GM21529 (cell line): ENCODE data around the gene RAET1E.
"Not testable (repeated sequence)": the region's sequence is repeated elsewhere in the genome, so short reads cannot be mapped to it uniquely, and the experiment has no call there.

Experiments
- ATAC-seq: cut with Tn5 transposase; IDR thresholded peaks from one replicate; pipeline ENCODE4 v1.9.1; 2021; ENCODE audit not compliant: unreplicated experiment

The RAET1E gene

GRCh38 chr6:149891864-149892263, 6.0 kb downstream of the RAET1E start:
- ATAC-seq: not testable (repeated sequence)

DNA sequence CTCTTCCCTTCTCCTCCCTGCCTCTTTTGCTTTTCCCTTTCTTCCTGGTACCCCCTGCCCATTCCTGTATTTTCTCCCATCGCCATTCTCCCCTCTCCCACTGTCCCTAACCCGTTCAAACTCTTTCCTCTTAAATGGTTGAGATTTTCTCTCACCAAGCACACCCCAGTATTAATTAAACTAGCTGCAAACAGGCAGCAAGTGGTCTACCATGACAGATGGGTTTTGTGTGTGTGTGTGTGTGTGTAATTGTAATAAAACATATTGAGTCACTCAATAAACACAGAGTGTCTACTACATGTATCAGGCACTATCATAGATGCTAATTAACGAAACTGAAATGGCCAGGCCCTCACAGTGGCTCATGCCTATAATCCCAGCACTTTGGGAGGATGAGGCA, 6.7 kb downstream of the RAET1E start:
- ATAC-seq: no peak

- no peak for ATAC-seq
Measured at GRCh38 chr6:149890629-149891045, 7.3 kb downstream of the RAET1E start.

- no peak for ATAC-seq
Measured at GRCh38 chr6:149889326-149889725, 8.6 kb downstream of the RAET1E start.

DNA sequence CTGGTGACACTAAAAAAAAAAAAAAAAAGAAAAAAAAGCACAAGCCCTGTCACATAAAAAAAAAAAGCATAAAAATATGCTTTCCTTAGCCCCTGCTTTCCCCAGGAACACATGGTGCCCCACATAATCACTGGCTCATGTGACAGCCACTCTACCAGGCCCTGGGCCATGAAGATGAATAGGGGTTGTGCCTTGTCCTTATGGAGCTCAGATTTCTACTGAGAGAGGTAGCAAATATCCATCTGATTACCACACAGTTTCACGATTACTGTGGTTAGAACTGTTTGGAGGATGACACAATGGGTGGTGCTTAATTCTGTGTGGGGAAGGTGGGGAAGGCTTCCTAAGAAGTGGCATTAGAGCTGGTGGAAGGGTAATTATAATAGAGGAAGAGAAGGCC, 9.3 kb downstream of the RAET1E start:
- no peak for ATAC-seq

DNA sequence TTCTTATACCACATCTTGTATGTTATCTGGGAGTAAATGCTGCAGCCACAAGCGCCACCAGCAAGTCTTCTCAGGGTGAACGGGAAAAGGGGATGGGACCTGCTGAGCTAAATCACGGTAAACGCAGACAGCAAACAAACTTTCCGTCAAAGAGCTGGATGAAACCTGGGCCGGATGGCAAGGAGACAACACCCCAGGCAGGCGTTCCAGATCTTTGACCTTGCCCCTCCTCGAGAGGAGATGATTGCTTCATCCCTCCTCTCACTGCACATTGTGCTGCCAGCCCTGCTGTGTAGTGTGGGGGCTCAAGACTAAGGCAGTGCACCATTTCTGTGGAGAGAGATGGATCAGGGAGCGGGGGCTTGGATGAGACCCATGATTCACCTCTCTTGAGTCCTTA, 9.8 kb downstream of the RAET1E start:
- no peak for ATAC-seq

GRCh38 chr6:149887343-149887742, 10.6 kb downstream of the RAET1E start:
- ATAC-seq: no peak

GRCh38 chr6:149885888-149886287, 12.0 kb downstream of the RAET1E start:
- no peak for ATAC-seq

GRCh38 chr6:149884617-149885016, 13.3 kb downstream of the RAET1E start:
- no peak for ATAC-seq

DNA sequence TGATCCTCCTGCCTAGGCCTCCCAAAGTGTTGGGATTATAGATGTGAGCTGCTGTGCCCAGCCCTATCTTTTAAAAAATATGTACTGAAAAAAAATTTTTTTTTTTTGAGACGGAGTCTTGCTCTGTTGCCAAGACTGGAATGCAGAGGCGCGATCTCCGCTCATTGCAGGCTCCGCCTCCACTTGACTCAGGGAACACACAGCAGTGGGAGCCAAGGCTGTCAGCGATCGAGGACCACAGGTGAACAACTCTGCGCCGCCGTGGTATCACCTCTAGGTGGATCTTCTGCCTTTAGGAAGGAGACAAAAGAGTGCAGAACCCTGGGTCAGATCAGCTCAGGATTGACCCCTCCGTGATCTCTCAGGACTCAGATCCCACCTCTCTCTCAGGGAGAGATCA, 13.7 kb downstream of the RAET1E start:
- ATAC-seq: no peak

- no peak for ATAC-seq
Measured at GRCh38 chr6:149881860-149882259, 16.1 kb downstream of the RAET1E start.

GRCh38 chr6:149881066-149881766, 16.7 kb downstream of the RAET1E start:
- no peak for ATAC-seq

DNA sequence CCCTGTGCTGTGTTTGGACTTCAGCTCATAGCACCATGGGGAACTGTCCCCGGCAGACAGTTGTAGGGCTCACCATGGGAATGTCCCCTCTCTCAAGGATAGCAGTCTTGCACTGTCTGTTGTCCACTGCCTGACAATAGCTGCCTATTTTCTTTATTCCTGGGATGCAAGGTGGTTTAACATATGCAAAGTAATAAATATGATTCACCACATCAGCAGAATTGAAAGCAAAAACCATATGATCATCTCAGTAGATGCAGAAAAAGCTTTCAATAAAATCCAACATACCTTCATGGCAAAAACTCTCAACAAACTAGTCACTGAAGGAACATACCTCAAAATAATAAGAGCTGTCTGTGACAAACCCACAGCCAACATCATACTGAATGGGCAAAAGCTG, 20.3 kb downstream of the RAET1E start:
- ATAC-seq: no peak

DNA sequence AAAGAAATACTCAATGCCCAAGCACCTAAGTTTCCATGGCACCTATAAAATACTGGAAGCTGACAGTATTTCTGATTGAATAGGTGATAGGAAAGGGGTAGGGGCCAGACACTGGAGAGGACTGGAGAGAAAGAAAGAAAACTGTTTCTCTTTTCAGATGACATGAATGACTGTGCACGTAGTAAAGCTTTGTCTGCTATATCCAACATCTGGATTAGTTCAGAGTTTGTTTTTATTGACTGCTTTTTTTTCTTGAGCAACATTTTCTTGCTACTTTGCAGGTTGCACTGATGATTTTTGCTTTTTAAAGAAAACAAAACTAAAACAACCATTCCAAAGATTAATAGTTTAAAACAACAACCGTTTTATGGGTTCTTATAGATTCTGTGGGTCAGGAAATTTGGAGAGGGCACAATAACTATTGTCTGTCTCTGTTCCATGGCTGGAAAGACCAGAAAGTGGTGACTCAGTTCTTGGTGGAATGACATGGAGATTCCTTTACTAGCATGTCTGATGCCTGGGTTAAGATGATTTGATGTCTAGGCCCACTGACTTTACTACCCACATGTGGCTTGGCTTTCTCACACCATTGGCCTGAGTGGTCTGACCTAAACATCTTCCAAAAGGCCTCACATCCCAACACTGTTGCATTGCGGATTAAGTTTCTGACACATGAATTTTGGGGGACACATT, 21.5 kb downstream of the RAET1E start:
- no peak for ATAC-seq

GRCh38 chr6:149872233-149872632, 25.7 kb downstream of the RAET1E start:
- ATAC-seq: no peak

DNA sequence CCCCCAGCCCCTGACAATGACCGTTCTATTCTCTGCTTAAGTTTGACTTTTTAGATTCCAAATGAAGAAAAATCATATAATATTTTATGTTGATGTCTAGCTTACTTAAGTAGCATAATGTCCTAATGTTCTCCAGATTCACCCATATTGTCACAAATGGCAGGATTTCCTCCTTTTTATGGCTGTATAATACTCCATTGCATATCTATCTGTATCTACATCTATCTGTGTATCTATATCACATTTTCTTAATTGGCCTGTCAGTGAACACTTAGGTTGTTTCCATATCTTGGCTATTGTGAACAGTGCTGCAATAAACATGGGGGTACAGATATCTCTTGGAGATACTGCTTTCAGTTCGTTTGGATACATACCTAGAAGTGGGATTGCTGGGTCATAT, 26.7 kb downstream of the RAET1E start:
- ATAC-seq: no peak

- no peak for ATAC-seq
Measured at GRCh38 chr6:149869275-149869892, 28.5 kb downstream of the RAET1E start.

DNA sequence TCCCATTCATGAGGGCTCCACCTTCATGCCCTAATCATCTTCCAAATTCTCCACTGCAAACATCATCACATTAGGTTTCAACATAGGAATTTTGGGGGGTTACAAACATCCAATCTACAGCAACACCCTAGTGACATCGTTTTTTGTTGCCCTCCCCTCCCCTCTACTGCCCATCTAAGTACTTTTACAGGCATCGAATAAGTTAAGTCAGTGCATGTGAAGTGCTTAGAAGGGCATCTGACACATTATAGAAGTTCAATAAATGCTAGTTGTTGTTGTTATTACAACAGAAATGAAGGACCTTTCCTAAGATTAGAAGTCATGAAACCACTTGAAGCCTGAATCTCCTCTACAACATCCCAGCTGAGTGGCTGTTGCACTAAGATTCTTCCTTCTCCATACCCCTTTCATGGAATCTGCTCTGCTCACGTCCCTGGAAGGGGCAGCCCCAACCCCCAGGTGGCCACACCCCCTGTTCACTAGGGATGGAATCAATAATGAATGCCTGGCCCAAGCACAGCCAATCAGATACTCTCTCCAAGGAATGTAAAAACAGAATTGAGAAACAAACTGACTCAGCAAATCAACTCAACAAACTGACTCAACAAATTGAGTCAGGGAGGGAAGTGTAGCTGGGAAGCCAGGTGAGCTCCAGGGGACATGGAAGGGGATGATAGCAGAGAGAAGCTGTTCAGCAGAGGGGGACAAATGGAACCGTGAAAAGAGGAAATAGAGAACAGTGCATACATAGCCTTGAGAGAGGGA, 29.9 kb downstream of the RAET1E start:
- no peak for ATAC-seq

GRCh38 chr6:149864578-149865535, 33.1 kb downstream of the RAET1E start:
- no peak for ATAC-seq
